Astrocyte of the spinal cord (primary cell): ENCODE results near the gene NUDT2.
A peak's percentile ranks its signal among the peaks of the same experiment; 100 is the strongest.
"Not testable (repeated sequence)": the region's sequence is repeated elsewhere in the genome, so short reads cannot be mapped to it uniquely, and the experiment has no call there.

ENCODE experiments used
- DNase-seq: peaks from one replicate; pipeline ENCODE4 v3.0.0; 2011; ENCODE audit warnings: low read depth, low spot score
- H3K4me3 ChIP-seq: 2 replicates; pipeline ENCODE4 v1.5.1; 2011; ENCODE audit warnings: low read depth, mild to moderate bottlenecking, low read length, moderate library complexity
- CTCF ChIP-seq: IDR thresholded peaks from 2 replicates; pipeline ENCODE4 v1.5.1; 2012; ENCODE audit warnings: low read depth, mild to moderate bottlenecking, low read length, inconsistent platforms
- in situ Hi-C: cut with HindIII; loops from 2 replicates; pipeline ENCODE4 v1.10.0; 2017; ENCODE audit warnings: low sequenced_read_pairs

The NUDT2 gene

DNA sequence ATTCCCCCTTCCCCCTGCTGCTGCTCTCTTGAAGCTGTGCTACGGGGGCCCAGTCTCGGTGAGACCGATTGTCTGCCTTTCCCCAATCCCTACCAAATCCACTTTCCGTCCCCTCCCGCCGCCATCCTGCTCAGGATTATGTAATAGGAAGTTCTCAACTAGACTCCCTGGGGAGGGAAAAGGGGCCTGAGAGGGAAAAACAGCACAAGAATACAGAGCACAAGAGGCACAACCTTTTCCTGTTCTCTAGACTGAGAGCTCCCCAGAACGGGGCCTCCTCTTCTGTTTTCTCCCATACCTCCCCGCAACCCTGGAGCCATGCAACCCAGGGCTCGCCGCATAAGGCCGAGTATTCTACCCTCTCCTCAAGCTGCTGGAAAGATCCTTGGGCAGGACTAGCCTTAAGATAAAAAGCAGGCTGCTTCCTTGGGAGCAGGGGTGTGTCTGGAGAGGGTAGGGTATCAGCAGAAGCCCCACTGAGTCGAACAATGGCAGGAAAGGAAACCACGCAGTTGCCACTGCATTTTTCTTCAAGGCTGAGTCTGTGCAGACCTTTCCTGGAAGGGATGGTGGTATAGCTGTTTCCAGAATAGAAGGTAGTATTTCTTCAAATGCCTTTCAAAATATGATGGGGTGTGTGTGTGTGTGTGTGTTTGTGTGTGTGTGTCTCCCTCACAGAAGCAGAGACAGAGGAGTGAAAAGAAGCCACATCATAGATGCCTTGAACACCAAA is 34.4 kb downstream of the NUDT2 start:
- peak; percentile 12 for DNase-seq
- no peak overlapping the region for H3K4me3 ChIP-seq
- no peak for TF ChIP-seq CTCF
- in situ Hi-C loops = no loop called here

GRCh38 chr9:34365282-34365681 is 35.9 kb downstream of the NUDT2 start:
- no peak for DNase-seq
- in situ Hi-C loops = no loop called here
- H3K4me3 ChIP-seq = no peak overlapping the region
- TF ChIP-seq CTCF = no peak

GRCh38 chr9:34366365-34366764 is 37.0 kb downstream of the NUDT2 start:
- DNase-seq = no peak
- H3K4me3 ChIP-seq = no peak overlapping the region
- no peak for TF ChIP-seq CTCF
- in situ Hi-C loops = no loop called here

- DNase-seq = not testable (repeated sequence)
Measured at GRCh38 chr9:34367751-34368410, 38.5 kb downstream of the NUDT2 start.

GRCh38 chr9:34368796-34369195 is 39.4 kb downstream of the NUDT2 start:
- H3K4me3 ChIP-seq, in situ Hi-C loops, DNase-seq: not testable (repeated sequence)

More at GRCh38 chr9:34367751-34368410, 38.5 kb downstream of the NUDT2 start:
- in situ Hi-C loops, H3K4me3 ChIP-seq: not testable (repeated sequence)

DNA sequence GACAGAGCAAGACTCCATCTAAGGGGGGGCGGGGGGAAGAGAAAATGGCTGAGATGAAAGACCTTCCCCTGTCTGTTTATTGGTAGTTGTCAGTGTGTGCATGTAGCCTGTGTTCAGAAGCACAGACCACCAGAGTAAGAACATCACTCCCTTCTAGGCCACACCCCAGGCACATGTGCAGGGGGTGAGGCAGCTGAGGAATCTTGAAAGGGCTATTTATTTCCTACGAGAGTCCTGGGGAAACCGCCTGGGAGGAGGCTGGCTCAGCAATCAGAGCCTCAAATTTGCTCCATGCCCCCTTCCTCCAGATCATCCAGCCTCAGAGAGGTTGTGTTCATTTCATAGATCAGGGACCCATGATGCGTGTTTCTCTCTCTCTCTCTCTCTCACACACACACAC is 40.3 kb downstream of the NUDT2 start:
- no peak for TF ChIP-seq CTCF
- H3K4me3 ChIP-seq = no peak overlapping the region
- DNase-seq = no peak
- in situ Hi-C loops = no loop called here

GRCh38 chr9:34370335-34370969 is 41.1 kb downstream of the NUDT2 start:
- no peak overlapping the region for H3K4me3 ChIP-seq

More at GRCh38 chr9:34370335-34370969, 41.1 kb downstream of the NUDT2 start:
- no peak for TF ChIP-seq CTCF
- no peak for DNase-seq
- in situ Hi-C loops = no loop called here
